NCI-H2227 (cell line): ENCODE measurements around the gene CACNB4.
A peak's percentile ranks its signal among the peaks of the same experiment; 100 is the strongest.
"Not testable (repeated sequence)": the region's sequence is repeated elsewhere in the genome, so short reads cannot be mapped to it uniquely, and the experiment has no call there.

Experiments used
- DNase-seq: peaks from one replicate; lab custom pipeline; 2025; ENCODE audit not compliant: unreplicated experiment; lab: John Stamatoyannopoulos, UW

Gene CACNB4

GRCh38 chr2:152098496-152099366, at the start of gene CACNB4:
TSS of gene CACNB4 (minus strand) at chr2:152099044.
- peak; percentile 30 for DNase-seq

GRCh38 chr2:152134488-152135280, 35.8 kb upstream of the CACNB4 start:
- no peak for DNase-seq

GRCh38 chr2:152132306-152132705, 33.5 kb upstream of the CACNB4 start:
- DNase-seq: no peak

DNA sequence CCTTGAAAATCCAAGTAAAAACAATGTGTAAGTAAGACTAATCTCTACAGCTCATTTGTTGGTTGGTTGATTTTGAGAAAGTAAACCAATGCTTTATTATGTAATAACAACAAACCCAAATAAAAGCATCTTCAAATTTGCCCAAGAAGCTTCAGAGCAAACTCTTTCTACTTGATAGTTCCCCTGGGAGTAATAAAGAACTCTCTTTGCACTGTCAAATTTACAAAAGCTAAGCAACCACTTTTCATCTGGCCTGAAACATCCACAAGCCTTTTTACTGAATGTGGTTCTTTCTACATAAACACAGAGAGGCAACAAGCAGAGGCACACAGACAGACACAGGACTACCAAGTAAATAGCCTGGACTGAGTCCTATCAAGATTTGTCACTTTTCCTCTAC, 28.8 kb upstream of the CACNB4 start:
- no peak for DNase-seq

DNA sequence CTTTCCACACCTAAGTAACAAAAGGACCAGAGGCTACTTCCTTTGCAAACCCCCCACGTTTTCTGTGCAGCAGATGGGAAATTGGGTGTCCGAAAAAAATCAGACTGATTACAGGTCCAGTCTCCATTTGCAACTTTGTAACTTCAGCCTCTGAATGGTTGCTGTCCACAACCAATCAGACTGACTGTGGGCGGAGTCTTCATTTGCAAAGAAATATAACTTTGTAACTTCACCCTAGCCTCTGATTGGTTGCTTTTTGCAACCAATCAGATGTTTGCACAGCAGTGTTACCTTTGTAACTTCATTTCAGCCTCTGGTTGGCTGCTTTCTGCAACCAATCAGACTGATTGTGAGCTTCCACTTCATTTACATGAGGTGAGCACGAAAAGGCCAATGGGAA, 27.8 kb upstream of the CACNB4 start:
- DNase-seq: no peak

DNA sequence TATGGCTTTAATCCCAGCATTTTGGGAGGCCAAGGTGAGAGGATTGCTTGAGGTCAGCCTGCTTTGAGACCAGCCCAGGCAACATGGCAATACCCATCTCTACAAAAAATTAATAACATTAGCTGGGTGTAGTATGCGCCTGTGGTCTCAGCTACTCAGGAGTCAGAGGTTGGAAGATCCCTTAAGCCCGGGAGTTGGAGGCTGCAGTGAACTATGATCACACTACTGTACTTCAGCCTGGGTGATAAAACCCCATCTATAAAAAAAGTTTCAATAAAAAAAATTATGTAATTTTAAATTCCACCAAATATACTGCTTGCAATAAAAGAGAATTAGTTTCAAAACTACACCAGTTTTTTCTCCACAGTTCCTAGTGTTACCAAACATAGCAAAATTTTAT, 23.3 kb upstream of the CACNB4 start:
- DNase-seq: no peak

DNA sequence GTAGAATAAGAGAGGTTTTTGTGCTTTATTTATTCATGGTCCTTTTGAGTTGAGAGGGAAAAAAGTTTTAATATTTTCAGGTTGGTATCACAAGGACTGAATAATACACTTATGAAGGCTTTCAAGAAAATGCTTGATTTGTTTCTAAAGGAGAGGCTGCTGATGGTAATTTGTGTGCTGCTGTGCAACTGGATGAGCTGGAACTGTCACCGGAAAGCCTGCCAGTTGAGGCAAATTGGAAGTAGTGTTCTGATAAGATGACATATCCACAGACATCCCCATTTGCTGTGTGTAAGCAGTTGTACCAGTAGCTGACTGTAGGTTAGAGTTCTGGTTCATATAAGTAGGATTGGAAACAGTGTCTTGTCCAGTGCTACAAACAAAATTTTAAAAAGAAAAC, 21.6 kb upstream of the CACNB4 start:
- DNase-seq: no peak

GRCh38 chr2:152115952-152116351, 17.1 kb upstream of the CACNB4 start:
- DNase-seq: no peak

- DNase-seq: no peak
Measured at GRCh38 chr2:152114366-152114765, 15.5 kb upstream of the CACNB4 start.

GRCh38 chr2:152107140-152107539, 8.3 kb upstream of the CACNB4 start:
- DNase-seq: not testable (repeated sequence)

DNA sequence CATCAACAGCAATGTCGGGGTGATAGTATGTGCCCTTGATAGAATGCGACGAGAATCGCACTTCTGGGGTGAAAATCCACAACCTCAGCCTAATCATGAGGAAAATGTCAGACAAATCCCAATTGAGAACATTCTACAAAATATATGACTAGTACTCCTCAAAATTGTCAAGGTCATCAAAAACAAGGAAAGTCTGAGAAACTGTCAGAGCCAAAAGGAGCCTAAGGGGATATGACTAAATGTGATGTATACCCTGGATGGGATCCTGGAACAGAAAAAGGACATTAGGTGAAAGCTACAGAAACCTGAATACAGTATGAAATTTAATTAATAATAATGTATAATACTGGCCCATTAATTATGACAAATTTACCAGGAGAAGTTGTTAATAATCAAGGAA, 7.6 kb upstream of the CACNB4 start:
- no peak for DNase-seq

GRCh38 chr2:152103271-152103670, 4.4 kb upstream of the CACNB4 start:
- DNase-seq: no peak

- DNase-seq: no peak
Measured at GRCh38 chr2:152100961-152101360, 2.1 kb upstream of the CACNB4 start.

DNA sequence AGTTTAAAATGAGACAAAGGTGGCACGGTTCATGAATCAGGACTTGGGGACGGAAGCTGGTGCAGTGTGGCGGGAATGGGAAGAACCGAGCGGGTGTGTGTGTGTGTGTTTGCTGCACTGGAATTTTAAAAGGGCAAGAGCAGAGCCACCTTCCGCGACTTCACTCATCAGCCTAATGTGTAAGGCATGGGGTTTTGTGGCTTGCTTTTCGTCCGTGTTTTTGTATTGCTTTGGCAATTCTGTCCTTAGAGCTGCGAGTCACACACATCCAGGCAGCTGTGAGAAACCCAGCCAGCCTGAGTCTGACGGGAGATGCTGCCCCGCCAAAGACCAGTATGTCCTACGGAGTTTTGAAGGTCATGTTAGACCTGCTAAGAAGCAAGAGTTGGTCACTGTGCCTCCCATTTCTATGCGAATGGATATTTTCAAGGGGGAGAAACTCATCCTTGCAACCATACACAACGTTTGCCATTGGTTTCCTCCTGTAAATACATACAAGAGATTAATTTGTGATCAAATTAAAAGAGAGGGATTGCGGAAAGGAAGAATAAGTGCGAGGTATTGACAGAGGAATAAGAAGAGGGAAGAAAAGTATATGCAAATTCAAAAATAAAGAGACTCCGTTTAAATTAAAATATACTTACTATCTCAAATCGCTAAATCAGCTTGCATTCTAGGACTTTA, 665 bp upstream of the CACNB4 start:
- peak; percentile 25 for DNase-seq

- DNase-seq: peak; percentile 33
Measured at GRCh38 chr2:152097801-152098495, 896 bp downstream of the CACNB4 start.

- DNase-seq: no peak
Measured at GRCh38 chr2:152097290-152097800, 1.5 kb downstream of the CACNB4 start.

DNA sequence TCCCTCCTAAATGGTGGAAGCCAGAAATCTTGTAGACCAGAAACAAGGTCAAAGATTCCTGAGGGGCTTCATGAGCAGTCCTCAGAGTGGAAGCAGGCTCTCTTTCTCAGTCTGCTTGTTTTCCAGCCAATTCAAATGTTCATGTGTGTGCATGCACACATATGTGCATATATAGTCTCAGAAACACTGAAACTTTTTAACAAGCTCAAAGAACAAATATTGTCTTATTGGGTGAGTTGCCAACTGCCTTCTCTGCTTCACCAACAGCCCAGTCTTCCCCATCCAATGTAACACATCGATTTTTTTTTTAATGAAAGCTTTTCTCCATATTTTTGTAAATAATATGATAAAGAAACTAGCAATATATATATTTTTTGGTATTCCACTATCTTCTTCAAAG, 3.7 kb downstream of the CACNB4 start:
- DNase-seq: no peak

DNA sequence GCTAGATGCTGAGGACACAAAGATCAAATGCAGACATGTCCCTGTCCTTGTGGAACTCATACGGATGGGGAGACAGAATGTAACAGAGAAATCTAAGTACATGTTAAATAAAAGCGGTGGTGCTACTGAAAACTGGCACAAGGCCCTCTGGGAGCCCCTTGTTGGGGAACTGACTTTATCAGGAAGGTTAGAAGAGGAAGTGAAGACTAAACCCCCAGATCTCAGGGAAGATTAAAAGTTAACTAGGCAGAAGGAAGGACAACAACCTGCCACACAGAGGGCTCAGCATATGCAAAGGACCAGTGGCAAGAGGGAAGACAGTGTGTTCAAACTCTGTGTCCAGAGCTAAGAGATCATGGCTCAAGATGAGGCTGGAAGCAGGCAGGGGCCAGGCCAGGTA, 4.8 kb downstream of the CACNB4 start:
- DNase-seq: no peak

DNA sequence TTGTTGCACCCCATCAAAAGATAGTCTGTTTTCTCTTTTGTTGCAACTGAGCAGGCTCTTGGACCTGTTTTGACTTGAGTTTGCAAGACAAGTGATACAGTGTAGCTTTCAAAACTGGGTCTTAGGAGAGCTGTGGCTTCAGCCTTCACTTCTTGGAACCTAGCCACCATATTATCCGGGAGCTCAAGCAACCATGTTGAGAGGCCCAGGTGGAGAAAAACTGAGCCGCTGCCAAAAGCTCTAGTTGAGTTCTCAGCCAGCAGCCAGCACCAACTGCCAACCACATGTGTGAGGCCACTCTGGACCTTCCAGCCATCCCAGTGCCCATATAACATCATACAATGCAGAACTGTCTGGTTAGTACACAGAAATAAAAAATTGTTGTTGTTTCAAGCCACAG, 5.4 kb downstream of the CACNB4 start:
- DNase-seq: no peak

DNA sequence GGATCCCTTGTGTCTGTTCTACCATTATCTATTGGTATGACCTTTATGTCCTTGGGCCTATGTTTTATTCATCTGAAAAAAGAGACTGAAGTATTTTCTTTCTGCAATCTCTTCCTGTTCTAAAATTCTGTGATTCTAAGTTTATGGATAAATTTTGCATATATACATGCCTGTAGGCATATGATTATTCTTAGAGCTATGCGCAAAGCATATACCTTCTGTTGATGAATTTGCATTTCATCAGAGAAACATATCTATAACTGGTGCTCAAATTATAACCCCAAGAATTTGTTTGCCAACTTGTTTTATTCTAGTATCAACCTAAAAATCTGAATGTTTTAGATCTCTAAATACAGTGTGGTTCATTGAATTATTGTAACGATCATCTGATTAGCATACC, 6.7 kb downstream of the CACNB4 start:
- DNase-seq: no peak

DNA sequence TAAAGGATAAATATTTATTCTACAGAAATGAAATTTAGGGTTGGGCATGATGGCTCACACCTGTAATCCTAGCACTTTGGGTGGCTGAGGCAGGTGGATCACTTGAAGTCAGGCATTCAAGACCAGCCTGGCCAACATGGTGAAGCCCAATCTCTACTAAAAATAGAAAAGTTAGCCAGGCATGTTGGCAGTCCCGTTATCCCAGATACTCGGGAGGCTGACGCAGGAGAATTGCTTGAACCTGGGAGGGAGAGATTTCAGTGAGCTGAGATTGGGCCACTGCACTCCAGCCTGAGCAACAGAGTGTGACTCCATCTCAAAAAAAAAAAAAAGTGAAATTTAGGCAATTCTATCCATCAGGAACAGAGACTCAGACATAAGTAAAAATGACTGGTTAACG, 8.1 kb downstream of the CACNB4 start:
- DNase-seq: not testable (repeated sequence)
